HCT116 (cell line): ENCODE results near the gene ZNF593.

Experiments used
- EZH2 ChIP-seq: fragments of 200-600 bp; sonication (generic); IDR thresholded peaks from 2 replicates; pipeline ENCODE4 v1.6.1; 2017; ENCODE audit warnings: antibody characterized with exemption, mixed run types
- ZNF274 ChIP-seq: fragments of 200-500 bp; sonication (Bioruptor generic); IDR thresholded peaks from 2 replicates; pipeline ENCODE4 v1.6.1; 2014; ENCODE audit warnings: mild to moderate bottlenecking, low read depth, low read length, inconsistent platforms
- TF ChIP-seq, protein P1 (sequence below): IDR thresholded peaks from 2 replicates; pipeline ENCODE4 v1.6.1; 2012; ENCODE audit warnings: low read depth
- TF ChIP-seq, protein P2 (sequence below), 3 experiments: fragments of 200-600 bp in 1 of 3; sonication (generic) in 1 of 3; IDR thresholded peaks in 2 of 3; conservative IDR thresholded peaks in 1 of 3; 2 replicates each; pipeline ENCODE4 v1.5.1; 2012 to 2017; ENCODE audit warnings: low read depth in 2 of 3, low read length in 2 of 3, antibody characterized with exemption in 1 of 3, borderline replicate concordance in 1 of 3, control low read depth in 1 of 3, mild to moderate bottlenecking in 1 of 3, mixed read lengths in 1 of 3, mixed run types in 1 of 3, moderate library complexity in 1 of 3; ENCODE audit not compliant: insufficient read depth in 1 of 3

DNA sequence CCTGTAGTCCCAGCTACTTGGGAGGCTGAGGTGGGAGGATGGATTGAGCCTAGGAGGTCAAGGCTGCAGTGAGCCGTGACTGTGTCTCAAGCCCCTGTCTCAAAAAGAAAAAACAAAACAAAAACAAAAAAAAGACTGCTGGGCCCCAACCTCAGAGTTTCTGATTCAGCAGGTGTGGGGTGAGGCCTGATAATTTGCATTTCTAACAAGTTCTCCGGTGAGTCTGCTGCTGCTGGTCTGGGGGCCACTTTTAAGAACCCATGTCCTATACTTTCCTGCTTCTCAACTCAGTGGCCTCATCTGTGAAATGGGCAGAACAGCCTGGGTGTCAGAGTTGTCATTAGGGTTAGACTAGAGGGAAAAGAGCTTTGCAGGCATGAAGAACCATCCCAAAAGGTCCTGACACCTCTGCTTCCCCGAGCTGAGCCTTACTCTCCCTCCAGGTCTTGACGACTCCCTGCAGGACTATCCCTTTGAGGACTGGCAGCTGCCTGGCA is 10.3 kb downstream of the ZNF593 start:
- TF ChIP-seq EZH2 (no peak), ZNF274 (no peak)
- TF ChIP-seq, protein P1, sequence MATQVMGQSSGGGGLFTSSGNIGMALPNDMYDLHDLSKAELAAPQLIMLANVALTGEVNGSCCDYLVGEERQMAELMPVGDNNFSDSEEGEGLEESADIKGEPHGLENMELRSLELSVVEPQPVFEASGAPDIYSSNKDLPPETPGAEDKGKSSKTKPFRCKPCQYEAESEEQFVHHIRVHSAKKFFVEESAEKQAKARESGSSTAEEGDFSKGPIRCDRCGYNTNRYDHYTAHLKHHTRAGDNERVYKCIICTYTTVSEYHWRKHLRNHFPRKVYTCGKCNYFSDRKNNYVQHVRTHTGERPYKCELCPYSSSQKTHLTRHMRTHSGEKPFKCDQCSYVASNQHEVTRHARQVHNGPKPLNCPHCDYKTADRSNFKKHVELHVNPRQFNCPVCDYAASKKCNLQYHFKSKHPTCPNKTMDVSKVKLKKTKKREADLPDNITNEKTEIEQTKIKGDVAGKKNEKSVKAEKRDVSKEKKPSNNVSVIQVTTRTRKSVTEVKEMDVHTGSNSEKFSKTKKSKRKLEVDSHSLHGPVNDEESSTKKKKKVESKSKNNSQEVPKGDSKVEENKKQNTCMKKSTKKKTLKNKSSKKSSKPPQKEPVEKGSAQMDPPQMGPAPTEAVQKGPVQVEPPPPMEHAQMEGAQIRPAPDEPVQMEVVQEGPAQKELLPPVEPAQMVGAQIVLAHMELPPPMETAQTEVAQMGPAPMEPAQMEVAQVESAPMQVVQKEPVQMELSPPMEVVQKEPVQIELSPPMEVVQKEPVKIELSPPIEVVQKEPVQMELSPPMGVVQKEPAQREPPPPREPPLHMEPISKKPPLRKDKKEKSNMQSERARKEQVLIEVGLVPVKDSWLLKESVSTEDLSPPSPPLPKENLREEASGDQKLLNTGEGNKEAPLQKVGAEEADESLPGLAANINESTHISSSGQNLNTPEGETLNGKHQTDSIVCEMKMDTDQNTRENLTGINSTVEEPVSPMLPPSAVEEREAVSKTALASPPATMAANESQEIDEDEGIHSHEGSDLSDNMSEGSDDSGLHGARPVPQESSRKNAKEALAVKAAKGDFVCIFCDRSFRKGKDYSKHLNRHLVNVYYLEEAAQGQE, result no peak
- TF ChIP-seq, protein P2, sequence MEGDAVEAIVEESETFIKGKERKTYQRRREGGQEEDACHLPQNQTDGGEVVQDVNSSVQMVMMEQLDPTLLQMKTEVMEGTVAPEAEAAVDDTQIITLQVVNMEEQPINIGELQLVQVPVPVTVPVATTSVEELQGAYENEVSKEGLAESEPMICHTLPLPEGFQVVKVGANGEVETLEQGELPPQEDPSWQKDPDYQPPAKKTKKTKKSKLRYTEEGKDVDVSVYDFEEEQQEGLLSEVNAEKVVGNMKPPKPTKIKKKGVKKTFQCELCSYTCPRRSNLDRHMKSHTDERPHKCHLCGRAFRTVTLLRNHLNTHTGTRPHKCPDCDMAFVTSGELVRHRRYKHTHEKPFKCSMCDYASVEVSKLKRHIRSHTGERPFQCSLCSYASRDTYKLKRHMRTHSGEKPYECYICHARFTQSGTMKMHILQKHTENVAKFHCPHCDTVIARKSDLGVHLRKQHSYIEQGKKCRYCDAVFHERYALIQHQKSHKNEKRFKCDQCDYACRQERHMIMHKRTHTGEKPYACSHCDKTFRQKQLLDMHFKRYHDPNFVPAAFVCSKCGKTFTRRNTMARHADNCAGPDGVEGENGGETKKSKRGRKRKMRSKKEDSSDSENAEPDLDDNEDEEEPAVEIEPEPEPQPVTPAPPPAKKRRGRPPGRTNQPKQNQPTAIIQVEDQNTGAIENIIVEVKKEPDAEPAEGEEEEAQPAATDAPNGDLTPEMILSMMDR (IDR thresholded peaks at IDR 0.05 in 2 of 3, conservative IDR thresholded peaks at IDR 0.05 in 1 of 3; ENCODE audit: borderline replicate concordance in 1 of 3, insufficient read depth in 1 of 3, low read depth in 2 of 3, low read length in 2 of 3), result no peak
